CD4-positive, alpha-beta T cell treated with Interleukin-6 at 100 ng/mL for 8 hours (primary cell): ENCODE data around the gene ACADS.

ENCODE experiments used
- DNase-seq: peaks from one replicate; pipeline ENCODE4 v3.0.0-alpha.2; 2020; ENCODE audit warnings: mixed read lengths, low spot score

Gene ACADS

GRCh38 chr12:120725659-120726509 lies at the start of gene ACADS:
Gene ACADS (plus strand): TSS chr12:120725826. CDS start chr12:120725886, 60 bp downstream.
- DNase-seq: peak; percentile 85

- no peak for DNase-seq
These were observed 47.7 kb upstream of the ACADS start for GRCh38 chr12:120677765-120678473.

GRCh38 chr12:120678572-120678971 lies 47.1 kb upstream of the ACADS start:
- DNase-seq: no peak

- DNase-seq: no peak
These were observed 45.4 kb upstream of the ACADS start for GRCh38 chr12:120680165-120680738.

- no peak for DNase-seq
These were observed 41.1 kb upstream of the ACADS start for GRCh38 chr12:120684523-120684932.

- no peak for DNase-seq
These were observed 40.1 kb upstream of the ACADS start for GRCh38 chr12:120685522-120685921.

GRCh38 chr12:120686151-120686689 lies 39.4 kb upstream of the ACADS start:
- DNase-seq: peak; percentile 98

- peak; percentile 99 for DNase-seq
These were observed 38.7 kb upstream of the ACADS start, which contains the start of gene MLEC for GRCh38 chr12:120686690-120687577. Gene MLEC (plus strand): TSS chr12:120687149. CDS start chr12:120687297, 148 bp downstream.

- peak; percentile 26 for DNase-seq
These were observed 37.9 kb upstream of the ACADS start for GRCh38 chr12:120687578-120688289.

GRCh38 chr12:120688527-120689071 lies 37.0 kb upstream of the ACADS start:
- no peak for DNase-seq

- DNase-seq: no peak
These were observed 36.1 kb upstream of the ACADS start for GRCh38 chr12:120689397-120690082.

GRCh38 chr12:120690083-120690450 lies 35.6 kb upstream of the ACADS start:
- DNase-seq: no peak

GRCh38 chr12:120690978-120691377 lies 34.6 kb upstream of the ACADS start:
- DNase-seq: no peak

- no peak for DNase-seq
These were observed 33.0 kb upstream of the ACADS start for GRCh38 chr12:120692524-120693033.

- DNase-seq: no peak
These were observed 31.8 kb upstream of the ACADS start for GRCh38 chr12:120693848-120694247.

GRCh38 chr12:120696626-120697025 lies 29.0 kb upstream of the ACADS start:
- DNase-seq: no peak

GRCh38 chr12:120697344-120697743 lies 28.3 kb upstream of the ACADS start:
- no peak for DNase-seq

- no peak for DNase-seq
These were observed 27.0 kb upstream of the ACADS start for GRCh38 chr12:120698665-120699064.

- DNase-seq: no peak
These were observed 26.1 kb upstream of the ACADS start for GRCh38 chr12:120699553-120699952.

GRCh38 chr12:120700886-120701285 lies 24.7 kb upstream of the ACADS start:
- no peak for DNase-seq
